Uterus (tissue), 2 donors: ENCODE data around the gene MTF1.

ENCODE experiments used
- POLR2A ChIP-seq, 2 donors: fragments of 450-650 bp; IDR thresholded peaks; one replicate each; pipeline ENCODE4 v1.6.1; 2016; ENCODE audit warnings: antibody characterized with exemption in 2 of 2, mild to moderate bottlenecking in 1 of 2, moderate library complexity in 1 of 2
- TF ChIP-seq, protein P1 (sequence below), 4 experiments: fragments of 200-600 bp in 2 of 4; fragments of 450-650 bp in 2 of 4; sonication (generic) in 2 of 4; IDR thresholded peaks; one replicate each; pipeline ENCODE4 v1.5.1; 2016 to 2019; ENCODE audit warnings: antibody characterized with exemption in 4 of 4, mild to moderate bottlenecking in 2 of 4, moderate library complexity in 1 of 4

DNA sequence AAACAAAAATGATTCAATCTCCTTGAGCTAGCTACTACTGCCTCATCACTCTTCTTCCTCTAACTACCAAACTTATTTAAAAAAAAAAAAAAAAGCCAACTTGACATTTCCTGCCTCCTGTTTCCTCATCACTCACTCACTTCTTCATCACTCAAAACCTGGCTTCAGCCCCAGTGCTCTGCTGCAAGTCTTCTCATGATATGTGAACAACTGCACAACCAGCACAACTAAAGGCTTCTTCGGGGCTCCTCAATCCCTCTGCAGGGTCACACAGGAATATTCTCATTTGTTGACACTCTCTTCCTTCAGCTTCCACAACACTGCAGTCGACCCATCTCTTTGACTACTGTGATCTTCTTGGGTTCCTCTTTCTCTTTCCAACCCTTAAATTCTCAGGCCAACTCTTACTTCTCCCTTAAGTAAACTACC is 7.6 kb downstream of the MTF1 start:
- TF ChIP-seq, protein P1, sequence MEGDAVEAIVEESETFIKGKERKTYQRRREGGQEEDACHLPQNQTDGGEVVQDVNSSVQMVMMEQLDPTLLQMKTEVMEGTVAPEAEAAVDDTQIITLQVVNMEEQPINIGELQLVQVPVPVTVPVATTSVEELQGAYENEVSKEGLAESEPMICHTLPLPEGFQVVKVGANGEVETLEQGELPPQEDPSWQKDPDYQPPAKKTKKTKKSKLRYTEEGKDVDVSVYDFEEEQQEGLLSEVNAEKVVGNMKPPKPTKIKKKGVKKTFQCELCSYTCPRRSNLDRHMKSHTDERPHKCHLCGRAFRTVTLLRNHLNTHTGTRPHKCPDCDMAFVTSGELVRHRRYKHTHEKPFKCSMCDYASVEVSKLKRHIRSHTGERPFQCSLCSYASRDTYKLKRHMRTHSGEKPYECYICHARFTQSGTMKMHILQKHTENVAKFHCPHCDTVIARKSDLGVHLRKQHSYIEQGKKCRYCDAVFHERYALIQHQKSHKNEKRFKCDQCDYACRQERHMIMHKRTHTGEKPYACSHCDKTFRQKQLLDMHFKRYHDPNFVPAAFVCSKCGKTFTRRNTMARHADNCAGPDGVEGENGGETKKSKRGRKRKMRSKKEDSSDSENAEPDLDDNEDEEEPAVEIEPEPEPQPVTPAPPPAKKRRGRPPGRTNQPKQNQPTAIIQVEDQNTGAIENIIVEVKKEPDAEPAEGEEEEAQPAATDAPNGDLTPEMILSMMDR (IDR thresholded peaks at IDR 0.05) = no peak
- TF ChIP-seq POLR2A (IDR thresholded peaks at IDR 0.05) = no peak
